Kidney epithelial cell (primary cell): Measurements from ENCODE around the gene STK38L. TPM values are rescaled to one million over a fixed set of nuclear protein-coding genes. Genes with fewer than 3 reads are reported as not detected.
"Not testable (repeated sequence)": the region's sequence is repeated elsewhere in the genome, so short reads cannot be mapped to it uniquely, and the experiment has no call there.

Experiments used
- DNase-seq: peaks from one replicate; pipeline ENCODE4 v3.0.0-alpha.2; 2010; ENCODE audit warnings: low read depth
- H3K27me3 ChIP-seq: 2 replicates; pipeline ENCODE4 v1.6.0; 2011; ENCODE audit warnings: low read length; ENCODE audit not compliant: control insufficient read depth, insufficient read depth
- H3K36me3 ChIP-seq: 2 replicates; pipeline ENCODE4 v1.5.1; 2011; ENCODE audit warnings: low read length; ENCODE audit not compliant: control insufficient read depth, insufficient read depth
- H3K4me3 ChIP-seq: 2 replicates; pipeline ENCODE4 v1.5.1; 2011; ENCODE audit warnings: low read depth, mild to moderate bottlenecking, control low read depth, low read length
- CTCF ChIP-seq: IDR thresholded peaks from 2 replicates; pipeline ENCODE4 v1.5.1; 2011; ENCODE audit warnings: mild to moderate bottlenecking, moderate library complexity, low read length, control low read depth, inconsistent platforms; ENCODE audit not compliant: insufficient read depth, poor library complexity, severe bottlenecking
- total RNA-seq: library from RNA; depleted of rRNA; stranded (reverse); fragments of >200 nt; gene quantifications from 2 replicates; pipeline ENCODE4 v1.2.3, GENCODE V29; 2015

The STK38L gene
- total RNA-seq, 1 donor from 2014 or later = 28.0 TPM

GRCh38 chr12:27220055-27220987, 23.8 kb upstream of the STK38L start:
- H3K36me3 ChIP-seq = no peaks in the 10 kb centered on the region
- TF ChIP-seq CTCF = no peak
- H3K4me3 ChIP-seq = no peak overlapping the region
- H3K27me3 ChIP-seq = no peaks in the 10 kb centered on the region
- no peak for DNase-seq

GRCh38 chr12:27220988-27221345, 23.1 kb upstream of the STK38L start:
- Histone ChIP-seq H3K4me3 (no peak overlapping the region), H3K36me3 (no peaks in the 10 kb centered on the region), H3K27me3 (no peaks in the 10 kb centered on the region)
- DNase-seq = no peak
- TF ChIP-seq CTCF = no peak

DNA sequence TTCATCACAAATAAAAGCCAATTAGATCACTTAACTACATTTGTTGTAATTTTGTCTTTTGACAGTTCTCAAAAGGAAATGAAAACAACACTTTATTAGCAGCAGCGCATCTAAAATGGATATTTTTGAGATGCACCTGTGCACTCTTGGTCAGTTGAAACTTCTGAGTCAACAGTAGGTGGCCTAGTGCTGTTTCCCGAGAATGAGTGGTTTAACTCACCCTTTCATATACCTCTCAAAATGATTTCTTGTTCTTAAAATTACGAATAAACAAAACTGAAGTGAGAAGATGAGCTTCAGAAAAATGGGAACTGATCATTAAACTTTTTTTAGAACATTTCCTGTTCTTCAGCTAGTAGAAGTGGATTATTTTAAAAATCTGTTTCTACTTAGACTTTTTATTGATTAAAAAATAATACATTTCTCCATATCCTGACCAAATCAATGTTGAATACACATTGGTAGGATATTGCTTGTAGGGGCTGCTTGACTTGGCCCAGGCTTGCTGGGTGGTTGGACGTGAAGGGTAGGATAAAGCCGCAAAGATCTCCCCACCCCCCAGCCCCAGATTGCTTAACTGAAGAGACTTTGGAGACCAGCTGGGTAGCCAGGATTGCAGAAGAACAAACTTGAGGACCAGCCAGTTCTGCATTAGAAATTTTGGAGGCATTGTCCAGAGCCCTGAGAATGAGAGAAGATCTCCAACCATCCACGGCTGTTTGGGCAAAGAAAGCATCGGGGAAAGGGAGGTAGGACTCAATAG, 22.3 kb upstream of the STK38L start:
- Histone ChIP-seq H3K4me3 (no peak overlapping the region), H3K36me3 (no peaks in the 10 kb centered on the region), H3K27me3 (no peaks in the 10 kb centered on the region)
- no peak for TF ChIP-seq CTCF
- no peak for DNase-seq

GRCh38 chr12:27226407-27226929, 17.6 kb upstream of the STK38L start:
- H3K4me3 ChIP-seq = no peak overlapping the region
- no peaks in the 10 kb centered on the region for H3K36me3 ChIP-seq
- TF ChIP-seq CTCF = no peak
- DNase-seq = no peak
- no peaks in the 10 kb centered on the region for H3K27me3 ChIP-seq

GRCh38 chr12:27229367-27229766, 14.7 kb upstream of the STK38L start:
- H3K27me3 ChIP-seq = no peaks in the 10 kb centered on the region
- DNase-seq = no peak
- H3K4me3 ChIP-seq = no peak overlapping the region
- no peak for TF ChIP-seq CTCF
- no peaks in the 10 kb centered on the region for H3K36me3 ChIP-seq

DNA sequence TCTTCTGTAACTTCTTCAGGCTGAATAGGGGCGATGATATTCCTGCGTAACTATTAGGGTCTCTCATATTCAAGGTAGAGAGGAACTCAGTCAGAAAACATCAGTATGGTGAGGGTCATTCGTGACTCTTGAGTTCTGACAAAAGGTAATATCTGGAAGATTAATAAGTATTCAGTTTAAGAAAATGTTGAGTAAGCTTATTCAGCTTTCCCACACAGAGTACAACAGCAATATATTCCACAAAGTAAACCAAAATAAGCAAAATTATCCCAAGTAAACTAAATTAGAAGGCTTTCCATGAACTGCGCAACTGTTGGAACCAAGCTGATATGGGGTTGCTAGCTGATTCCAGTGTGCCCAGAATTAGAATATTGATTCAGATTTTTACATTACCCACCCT, 12.7 kb upstream of the STK38L start:
- not testable (repeated sequence) for H3K4me3 ChIP-seq, H3K27me3 ChIP-seq, H3K36me3 ChIP-seq, DNase-seq
